ENCODE measurements around the gene HNRNPA1L2. TPM values are rescaled to one million over a fixed set of nuclear protein-coding genes. Genes with fewer than 3 reads are reported as not detected.

Gene HNRNPA1L2
- total and polyA plus RNA-seq, 9 of the 15 experiments (the other 6 are each of a cell fraction or from before 2014, with no cell fraction given) = 3.7 to 10.8 (median 6.8) TPM

- TF ChIP-seq ELF2 (CRISPR knock-in tag; IDR thresholded peaks at IDR 0.05) (peak; percentile 66; the same call in 1 of the 2 replicates), ZNF124 (CRISPR knock-in tag; IDR thresholded peaks at IDR 0.05) (no peak), ZEB2 (IDR thresholded peaks at IDR 0.05) (peak; percentile 87), EP400 (IDR thresholded peaks at IDR 0.05) (peak; percentile 55; the same call in 1 of the 2 replicates), ETS1 (conservative IDR thresholded peaks at IDR 0.05; ENCODE audit: control insufficient read depth, low read depth, low read length) (0 out of 2 replicates have a peak, but pooled peaks have one; percentile 44), ETV1 (tag; conservative IDR thresholded peaks at IDR 0.05; ENCODE audit: low read depth) (no peak), PRDM10 (IDR thresholded peaks at IDR 0.05; ENCODE audit: partially characterized antibody) (peak; percentile 23), BDP1 (IDR thresholded peaks at IDR 0.05; ENCODE audit: insufficient read depth, insufficient read length) (no peak), ZNF277 (CRISPR knock-in tag; IDR thresholded peaks at IDR 0.05; ENCODE audit: borderline replicate concordance) (no peak), ZNF311 (CRISPR knock-in tag; IDR thresholded peaks at IDR 0.05) (no peak), RERE (CRISPR knock-in tag; IDR thresholded peaks at IDR 0.05; ENCODE audit: borderline replicate concordance) (no peak), KLF1 (tag; IDR thresholded peaks at IDR 0.05) (no peak), ZNF140 (CRISPR knock-in tag; IDR thresholded peaks at IDR 0.05) (no peak), COPS2 (conservative IDR thresholded peaks at IDR 0.05) (no peak), NFXL1 (CRISPR knock-in tag; IDR thresholded peaks at IDR 0.05) (no peak)
Measured at GRCh38 chr13:52617070-52618060, 24.9 kb upstream of the HNRNPA1L2 start (continued).
